Measurements from ENCODE around the gene IL17RC. TPM values are rescaled to one million over a fixed set of nuclear protein-coding genes. Genes with fewer than 3 reads are reported as not detected.

The IL17RC gene
- total and polyA plus RNA-seq, 2 donors (not counting 3 experiments of a cell fraction or from before 2014, with no cell fraction given) = 18.7 to 19.9 TPM

DNA sequence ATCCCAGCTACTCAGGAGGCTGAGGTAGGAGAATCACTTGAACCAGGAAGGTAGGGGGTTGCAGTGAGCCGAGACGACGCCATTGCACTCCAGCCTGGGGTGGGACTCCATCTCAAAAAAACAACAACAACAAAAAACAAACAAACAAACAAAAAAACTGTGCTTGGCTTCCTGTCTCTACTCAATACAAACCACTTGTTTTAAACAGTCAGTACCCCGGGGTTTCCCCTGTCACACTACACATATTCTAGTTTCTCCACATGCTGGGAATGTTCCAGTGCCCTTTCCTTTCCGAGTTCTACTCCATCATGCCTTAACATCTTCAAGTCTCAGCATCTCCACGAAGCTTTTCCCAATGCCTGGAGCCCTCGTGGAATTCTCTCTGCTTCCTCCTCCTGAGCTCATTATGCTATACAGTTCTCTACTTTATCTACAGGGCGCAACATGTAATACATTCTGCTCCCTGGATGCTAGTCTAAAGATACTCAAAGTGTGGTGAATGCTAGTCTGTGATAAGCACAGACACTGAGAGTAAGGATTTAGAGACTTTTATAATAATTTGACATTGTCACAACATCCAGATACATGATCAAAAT, 61.9 kb downstream of the IL17RC start:
- DNase-seq (ENCODE audit: low read depth, low spot score) (no peak), FAIRE-seq (no peak)
- H3K27me3 ChIP-seq (ENCODE audit: control insufficient read depth in 2 of 2, insufficient read depth in 2 of 2, low read length in 2 of 2) = no peaks in the 10 kb centered on the region
- H3K36me3 ChIP-seq (ENCODE audit: control insufficient read depth in 2 of 2, extremely low read depth in 1 of 2, insufficient read depth in 2 of 2, low read length in 2 of 2) = peaks cover 6% of the 10 kb centered on the region in 2 experiments
- H3K9me1 ChIP-seq (replicated peaks; ENCODE audit: control insufficient read depth, extremely low read depth, insufficient read depth, low read length) = no peaks in the 10 kb centered on the region
- peaks cover 18% of the 10 kb centered on the region for H3K4me1 ChIP-seq (ENCODE audit: control insufficient read depth, extremely low read depth, insufficient read depth, low read length)
- TF ChIP-seq MYC (IDR thresholded peaks at IDR 0.05; ENCODE audit: low read depth, low read length) (no peak), POLR2AphosphoS5 (IDR thresholded peaks at IDR 0.05; ENCODE audit: insufficient read depth, low read depth, low read length) (no peak), POLR2A (IDR thresholded peaks at IDR 0.05; ENCODE audit: low read depth, low read length) (no peak), EZH2 (IDR thresholded peaks at IDR 0.05; ENCODE audit: borderline replicate concordance, low read depth, low read length, severe bottlenecking) (no peak), GATA2 (IDR thresholded peaks at IDR 0.05; ENCODE audit: insufficient read depth, insufficient read length, low read depth, low read length) (no peak), FOS (IDR thresholded peaks at IDR 0.05; ENCODE audit: borderline replicate concordance, insufficient read depth, low read length) (no peak), JUN (IDR thresholded peaks at IDR 0.05; ENCODE audit: borderline replicate concordance, insufficient read depth, insufficient read length, low read depth) (no peak)
- TF ChIP-seq, protein P1, sequence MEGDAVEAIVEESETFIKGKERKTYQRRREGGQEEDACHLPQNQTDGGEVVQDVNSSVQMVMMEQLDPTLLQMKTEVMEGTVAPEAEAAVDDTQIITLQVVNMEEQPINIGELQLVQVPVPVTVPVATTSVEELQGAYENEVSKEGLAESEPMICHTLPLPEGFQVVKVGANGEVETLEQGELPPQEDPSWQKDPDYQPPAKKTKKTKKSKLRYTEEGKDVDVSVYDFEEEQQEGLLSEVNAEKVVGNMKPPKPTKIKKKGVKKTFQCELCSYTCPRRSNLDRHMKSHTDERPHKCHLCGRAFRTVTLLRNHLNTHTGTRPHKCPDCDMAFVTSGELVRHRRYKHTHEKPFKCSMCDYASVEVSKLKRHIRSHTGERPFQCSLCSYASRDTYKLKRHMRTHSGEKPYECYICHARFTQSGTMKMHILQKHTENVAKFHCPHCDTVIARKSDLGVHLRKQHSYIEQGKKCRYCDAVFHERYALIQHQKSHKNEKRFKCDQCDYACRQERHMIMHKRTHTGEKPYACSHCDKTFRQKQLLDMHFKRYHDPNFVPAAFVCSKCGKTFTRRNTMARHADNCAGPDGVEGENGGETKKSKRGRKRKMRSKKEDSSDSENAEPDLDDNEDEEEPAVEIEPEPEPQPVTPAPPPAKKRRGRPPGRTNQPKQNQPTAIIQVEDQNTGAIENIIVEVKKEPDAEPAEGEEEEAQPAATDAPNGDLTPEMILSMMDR (IDR thresholded peaks at IDR 0.05; ENCODE audit: extremely low read depth in 1 of 2, insufficient read depth in 1 of 2, low read depth in 1 of 2, low read length in 2 of 2) = no peak
- TF ChIP-seq, protein P2, sequence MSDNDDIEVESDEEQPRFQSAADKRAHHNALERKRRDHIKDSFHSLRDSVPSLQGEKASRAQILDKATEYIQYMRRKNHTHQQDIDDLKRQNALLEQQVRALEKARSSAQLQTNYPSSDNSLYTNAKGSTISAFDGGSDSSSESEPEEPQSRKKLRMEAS (IDR thresholded peaks at IDR 0.05; ENCODE audit: insufficient read depth, insufficient read length) = no peak
- dilution Hi-C loops (cut with MboI; ENCODE audit: extremely low pct_ligation_motif_present, low sequenced_read_pairs) = no loop called here
- intact Hi-C loops (cut with micrococcal nuclease) = no loop called here
- no peak overlapping the region for H3K4me2 ChIP-seq (ENCODE audit: insufficient read depth, low read length)
- no peak overlapping the region for H3K9ac ChIP-seq (replicated peaks; ENCODE audit: extremely low read depth, insufficient read depth, low read length)
- H4K20me1 ChIP-seq (replicated peaks; ENCODE audit: control insufficient read depth, extremely low read depth, insufficient read depth, low read length) = no peaks in the 10 kb centered on the region
- no peak overlapping the region for H3K27ac ChIP-seq (ENCODE audit: insufficient read depth, low read depth, low read length)
- POLR2A ChIA-PET = no interaction called here
- no peak overlapping the region for H3K4me3 ChIP-seq (replicated peaks in 1 of 3; ENCODE audit: insufficient read depth in 1 of 3, low read depth in 1 of 3, low read length in 3 of 3)
- no peaks in the 10 kb centered on the region for H3K9me3 ChIP-seq (replicated peaks; ENCODE audit: control insufficient read depth, insufficient read depth, low read length)
- no TSS peak for BruUV-seq (replicated peaks)
- H3K79me2 ChIP-seq (ENCODE audit: control insufficient read depth, insufficient read depth, low read length) = peaks cover 17% of the 10 kb centered on the region
- no peak overlapping the region for H2AFZ ChIP-seq (ENCODE audit: low read depth, low read length)
- CTCF ChIA-PET = no interaction called here

Data from endothelial cell of umbilical vein (primary cell).